ENCODE data around the gene MBTPS2. TPM values are rescaled to one million over a fixed set of nuclear protein-coding genes. Genes with fewer than 3 reads are reported as not detected.

Gene MBTPS2
- polyA plus RNA-seq, 2 donors, result 0.90 to 2.5 TPM

- WGBS, 2 donors, result 35 to 39% methylated on average over 6 of the region's 6 CpGs
- no peaks in the 10 kb centered on the region for H3K27me3 ChIP-seq (ENCODE audit: control insufficient read depth in 1 of 2, insufficient read depth in 2 of 2, low read length in 2 of 2)
- no peaks in the 10 kb centered on the region for H3K4me1 ChIP-seq (ENCODE audit: control insufficient read depth in 2 of 2, insufficient read depth in 2 of 2, low read length in 1 of 2)
- H3K36me3 ChIP-seq (ENCODE audit: control insufficient read depth in 2 of 2, insufficient read depth in 2 of 2, low read length in 1 of 2), result no peaks in the 10 kb centered on the region
- H3K4me3 ChIP-seq (ENCODE audit: low read depth in 1 of 2, low read length in 2 of 2), result no peak overlapping the region
- no peaks in the 10 kb centered on the region for H3K9me3 ChIP-seq (ENCODE audit: control insufficient read depth in 2 of 2, insufficient read depth in 1 of 2, low read depth in 1 of 2, low read length in 1 of 2)
- H3K27ac ChIP-seq (ENCODE audit: low read depth in 2 of 2, low read length in 1 of 2), result no peak overlapping the region
Measured at GRCh38 chrX:21926527-21927278, 87.3 kb downstream of the MBTPS2 start.

- WGBS, 2 donors, result 81 to 93% methylated on average over 4 of the region's 4 CpGs
- H3K4me3 ChIP-seq (ENCODE audit: low read depth in 1 of 2, low read length in 2 of 2), result no peak overlapping the region
- no peaks in the 10 kb centered on the region for H3K27me3 ChIP-seq (ENCODE audit: control insufficient read depth in 1 of 2, insufficient read depth in 2 of 2, low read length in 2 of 2)
- no peaks in the 10 kb centered on the region for H3K9me3 ChIP-seq (ENCODE audit: control insufficient read depth in 2 of 2, insufficient read depth in 1 of 2, low read depth in 1 of 2, low read length in 1 of 2)
- H3K36me3 ChIP-seq (ENCODE audit: control insufficient read depth in 2 of 2, insufficient read depth in 2 of 2, low read length in 1 of 2), result no peaks in the 10 kb centered on the region
- H3K4me1 ChIP-seq (ENCODE audit: control insufficient read depth in 2 of 2, insufficient read depth in 2 of 2, low read length in 1 of 2), result no peaks in the 10 kb centered on the region
- H3K27ac ChIP-seq (ENCODE audit: low read depth in 2 of 2, low read length in 1 of 2), result no peak overlapping the region
Measured at GRCh38 chrX:21929209-21929608, 89.8 kb downstream of the MBTPS2 start.

DNA sequence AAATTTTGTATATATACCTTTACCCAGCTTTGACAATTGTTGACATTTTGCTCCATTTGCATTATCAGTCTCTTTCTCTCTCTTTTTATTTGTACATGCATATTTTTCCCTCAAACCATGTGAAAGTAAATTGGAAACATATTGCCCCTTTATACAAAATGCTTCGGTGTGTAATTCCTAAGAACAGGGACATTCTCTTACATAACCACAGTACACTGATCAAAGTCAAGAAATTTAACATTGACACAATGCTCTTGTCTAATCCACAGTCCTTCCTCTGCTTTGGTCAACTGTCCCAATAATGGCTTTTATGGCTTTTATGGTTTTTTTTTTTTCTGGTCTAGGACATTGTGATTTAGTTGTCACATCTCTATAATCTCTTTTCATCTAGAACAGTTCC lies 91.6 kb downstream of the MBTPS2 start:
- Histone ChIP-seq H3K27ac (ENCODE audit: low read depth in 2 of 2, low read length in 1 of 2) (no peak overlapping the region), H3K4me3 (ENCODE audit: low read depth in 1 of 2, low read length in 2 of 2) (no peak overlapping the region)
- 82 to 91% methylated on average over 1 of the region's 1 CpG for WGBS, 2 donors

DNA sequence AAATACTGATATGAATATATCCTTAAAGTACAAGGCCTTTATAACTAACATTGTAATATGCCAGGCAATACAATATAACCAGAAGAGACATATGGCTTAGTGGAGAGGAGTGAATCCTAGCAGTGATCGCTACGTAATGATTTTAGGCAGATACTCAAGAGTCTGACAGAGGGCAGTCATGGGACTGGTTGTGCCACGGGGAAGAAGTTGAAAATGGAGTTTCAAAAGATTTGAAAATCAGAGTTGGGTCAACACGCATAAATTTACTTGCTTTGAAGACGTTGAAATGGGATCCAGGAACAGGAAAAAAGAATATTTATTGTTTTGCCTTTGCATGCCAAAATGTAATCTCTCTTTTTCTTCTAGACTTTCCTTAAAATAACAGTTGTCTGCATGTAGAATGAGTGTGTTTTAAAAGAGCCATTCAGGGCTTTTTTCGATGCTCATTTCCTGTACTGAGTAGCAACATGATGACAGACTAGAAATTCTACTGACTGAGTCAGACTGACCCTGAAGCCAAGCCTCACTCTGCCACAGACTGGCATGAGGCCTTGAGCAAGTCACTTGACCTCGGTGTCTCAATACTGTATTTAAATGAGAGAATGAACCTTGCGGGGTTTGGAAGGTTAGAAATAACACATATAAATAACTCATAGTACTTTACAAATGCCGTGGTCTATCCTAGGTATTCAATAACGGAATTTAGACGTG lies 93.0 kb downstream of the MBTPS2 start:
- Histone ChIP-seq H3K36me3 (ENCODE audit: control insufficient read depth in 2 of 2, insufficient read depth in 2 of 2, low read length in 1 of 2) (no peaks in the 10 kb centered on the region), H3K27me3 (ENCODE audit: control insufficient read depth in 1 of 2, insufficient read depth in 2 of 2, low read length in 2 of 2) (no peaks in the 10 kb centered on the region), H3K4me1 (ENCODE audit: control insufficient read depth in 2 of 2, insufficient read depth in 2 of 2, low read length in 1 of 2) (no peaks in the 10 kb centered on the region), H3K9me3 (ENCODE audit: control insufficient read depth in 2 of 2, insufficient read depth in 1 of 2, low read depth in 1 of 2, low read length in 1 of 2) (no peaks in the 10 kb centered on the region), H3K27ac (ENCODE audit: low read depth in 2 of 2, low read length in 1 of 2) (peak overlapping the region in 1 of 2 donors; percentile 28), H3K4me3 (ENCODE audit: low read depth in 1 of 2, low read length in 2 of 2) (no peak overlapping the region)
- WGBS, 2 donors, result 54 to 61% methylated on average over 11 of the region's 11 CpGs

More for the DNA sequence above, 91.6 kb downstream of the MBTPS2 start:
- H3K36me3 ChIP-seq (ENCODE audit: control insufficient read depth in 2 of 2, insufficient read depth in 2 of 2, low read length in 1 of 2), result no peaks in the 10 kb centered on the region
- H3K27me3 ChIP-seq (ENCODE audit: control insufficient read depth in 1 of 2, insufficient read depth in 2 of 2, low read length in 2 of 2), result no peaks in the 10 kb centered on the region
- no peaks in the 10 kb centered on the region for H3K4me1 ChIP-seq (ENCODE audit: control insufficient read depth in 2 of 2, insufficient read depth in 2 of 2, low read length in 1 of 2)
- H3K9me3 ChIP-seq (ENCODE audit: control insufficient read depth in 2 of 2, insufficient read depth in 1 of 2, low read depth in 1 of 2, low read length in 1 of 2), result no peaks in the 10 kb centered on the region

- Histone ChIP-seq H3K27me3 (ENCODE audit: control insufficient read depth in 1 of 2, insufficient read depth in 2 of 2, low read length in 2 of 2) (no peaks in the 10 kb centered on the region), H3K9me3 (ENCODE audit: control insufficient read depth in 2 of 2, insufficient read depth in 1 of 2, low read depth in 1 of 2, low read length in 1 of 2) (no peaks in the 10 kb centered on the region), H3K4me3 (ENCODE audit: low read depth in 1 of 2, low read length in 2 of 2) (no peak overlapping the region), H3K36me3 (ENCODE audit: control insufficient read depth in 2 of 2, insufficient read depth in 2 of 2, low read length in 1 of 2) (no peaks in the 10 kb centered on the region), H3K27ac (ENCODE audit: low read depth in 2 of 2, low read length in 1 of 2) (no peak overlapping the region), H3K4me1 (ENCODE audit: control insufficient read depth in 2 of 2, insufficient read depth in 2 of 2, low read length in 1 of 2) (no peaks in the 10 kb centered on the region)
- 77 to 82% methylated on average over 7 of the region's 7 CpGs for WGBS, 2 donors
Measured at GRCh38 chrX:21933077-21933476, 93.7 kb downstream of the MBTPS2 start.

DNA sequence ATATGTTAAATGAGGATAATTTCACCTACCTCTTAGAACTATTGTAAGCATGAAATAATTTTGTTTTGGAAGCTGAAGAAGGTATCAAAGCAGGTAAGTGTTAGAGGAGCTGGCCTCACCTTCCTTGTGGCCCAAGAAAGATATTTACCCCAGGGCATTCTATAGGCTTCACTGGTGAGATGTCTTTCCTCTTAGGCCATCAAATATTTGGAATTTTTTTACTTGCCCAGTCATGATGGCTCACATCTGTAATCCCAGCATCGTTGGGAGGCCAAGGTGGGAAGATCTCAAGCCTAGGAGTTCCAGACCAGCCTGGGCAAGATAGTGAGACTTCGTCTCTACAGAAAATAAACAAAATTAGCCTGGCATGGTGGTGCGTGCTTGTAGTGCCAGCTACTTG lies 95.0 kb downstream of the MBTPS2 start:
- Histone ChIP-seq H3K9me3 (ENCODE audit: control insufficient read depth in 2 of 2, insufficient read depth in 1 of 2, low read depth in 1 of 2, low read length in 1 of 2) (no peaks in the 10 kb centered on the region), H3K27ac (ENCODE audit: low read depth in 2 of 2, low read length in 1 of 2) (no peak overlapping the region), H3K4me3 (ENCODE audit: low read depth in 1 of 2, low read length in 2 of 2) (no peak overlapping the region), H3K27me3 (ENCODE audit: control insufficient read depth in 1 of 2, insufficient read depth in 2 of 2, low read length in 2 of 2) (no peaks in the 10 kb centered on the region), H3K36me3 (ENCODE audit: control insufficient read depth in 2 of 2, insufficient read depth in 2 of 2, low read length in 1 of 2) (no peaks in the 10 kb centered on the region), H3K4me1 (ENCODE audit: control insufficient read depth in 2 of 2, insufficient read depth in 2 of 2, low read length in 1 of 2) (no peaks in the 10 kb centered on the region)
- WGBS, 2 donors, result 60 to 74% methylated on average over 3 of the region's 3 CpGs

Other genes starting within 250 kb of the MBTPS2 start
- gene KLHL34, start 181.3 kb upstream of the MBTPS2 start, polyA plus RNA-seq, result under 1 TPM; 0.01 to 0.04 TPM
- under 1 TPM; 0.33 to 0.41 TPM for gene SMPX, start 81.5 kb upstream of the MBTPS2 start, polyA plus RNA-seq
- under 1 TPM; 0.71 to 0.77 TPM for gene YY2, start 16.4 kb downstream of the MBTPS2 start, polyA plus RNA-seq
- gene SMS, start 101.1 kb downstream of the MBTPS2 start, polyA plus RNA-seq, result 10 to 100 TPM; 26.6 to 43.2 TPM
- gene PHEX, start 192.7 kb downstream of the MBTPS2 start, polyA plus RNA-seq, result under 1 TPM; 0.09 to 0.12 TPM

All from esophagus (tissue), 2 donors.